K562 (cell line): ENCODE data around the gene RNU1-4. TPM values are rescaled to one million over a fixed set of nuclear protein-coding genes. Genes with fewer than 3 reads are reported as not detected.
"Not testable (repeated sequence)": the region's sequence is repeated elsewhere in the genome, so short reads cannot be mapped to it uniquely, and the experiment has no call there.

Experiments used
- ATAC-seq: fragments of 200-7000 bp; cut with Tn5 transposase; 3 replicates; pipeline ENCODE4 v1.9.1; 2020; ENCODE audit warnings: moderate library complexity
- BruUV-seq: library from RNA; stranded (reverse); fragments of 400-500 nt; replicated peaks from 2 replicates; lab custom pipeline; 2021; lab: Mats Ljungman, UMichigan
- CTCF ChIA-PET: fragments of 300-600 bp; formaldehyde crosslinking; extraction: SDS; loops from one replicate; lab custom pipeline; 2021; ENCODE audit warnings: low intra/inter-chr PET ratio; lab: Yijun Ruan, JAX
- POLR2A ChIA-PET: fragments of 300-600, 350-650 bp; sonication (Branson Sonifier 250); formaldehyde crosslinking; extraction: SDS; loops from one replicate; lab custom pipeline; 2021; ENCODE audit warnings: antibody characterized with exemption, inconsistent platforms; lab: Yijun Ruan, JAX
- DNase-seq, 4 experiments: peaks; one replicate each; pipeline versions ENCODE4 v3.0.0 to v3.0.0-alpha.2; 2011 to 2018; ENCODE audit warnings: low spot score in 3 of 4, mixed read lengths in 3 of 4; ENCODE audit errors: extremely low read depth in 1 of 4
- FAIRE-seq: peaks from 2 replicates; lab custom pipeline; 2011; peaks lifted over from hg19 to GRCh38; lab: Jason Lieb, UNC
- H2AFZ ChIP-seq: 2 replicates; pipeline ENCODE4 v1.6.0; 2011; ENCODE audit warnings: low read depth, low read length, control low read depth, inconsistent platforms
- H3K27ac ChIP-seq: fragments of 200-600 bp; 3 replicates; pipeline ENCODE4 v1.8.0; 2011; ENCODE audit warnings: low read depth, mild to moderate bottlenecking, control low read depth, inconsistent platforms, low read length, moderate library complexity, mixed read lengths; ENCODE audit errors: extremely low read depth
- H3K27me3 ChIP-seq, 2 experiments: fragments of 300-600 bp in 1 of 2; 2 replicates in 1 of 2; 3 replicates in 1 of 2; pipeline versions ENCODE4 v1.6.0 to v1.8.0; 2011; ENCODE audit warnings: inconsistent platforms in 2 of 2, low read length in 2 of 2, mild to moderate bottlenecking in 1 of 2, mixed read lengths in 1 of 2, moderate library complexity in 1 of 2; ENCODE audit not compliant: control insufficient read depth in 2 of 2, insufficient read depth in 2 of 2
- H3K36me3 ChIP-seq: fragments of 300-600 bp; 3 replicates; pipeline ENCODE4 v1.8.0; 2011; ENCODE audit warnings: mild to moderate bottlenecking, low read length, inconsistent platforms; ENCODE audit not compliant: control insufficient read depth, insufficient read depth
- H3K4me1 ChIP-seq, 2 experiments: fragments of 200-600 bp in 1 of 2; replicated peaks in 1 of 2; 2 replicates in 1 of 2; 3 replicates in 1 of 2; pipeline versions ENCODE4 v1.5.1 to v1.8.0; 2011; ENCODE audit warnings: inconsistent platforms in 2 of 2, low read length in 2 of 2, mild to moderate bottlenecking in 1 of 2, mixed read lengths in 1 of 2, moderate library complexity in 1 of 2; ENCODE audit not compliant: control insufficient read depth in 2 of 2, insufficient read depth in 2 of 2
- H3K4me2 ChIP-seq: 2 replicates; pipeline ENCODE4 v1.6.1; 2011; ENCODE audit warnings: low read length, control low read depth, inconsistent platforms, mixed read lengths; ENCODE audit not compliant: insufficient read depth
- H3K4me3 ChIP-seq: fragments of 200-600 bp; sonication (generic), shearing (Covaris generic); 2 replicates; pipeline ENCODE4 v1.5.1; 2016; ENCODE audit warnings: control low read depth, inconsistent platforms
- H3K79me2 ChIP-seq: fragments of 200-600 bp; 3 replicates; pipeline ENCODE4 v1.8.0; 2011; ENCODE audit warnings: low read length, inconsistent platforms; ENCODE audit not compliant: control insufficient read depth, insufficient read depth
- H3K9ac ChIP-seq, 2 experiments: 2 replicates each; pipeline versions ENCODE4 v1.6.0 to v1.6.1; 2011; ENCODE audit warnings: low read depth in 2 of 2, low read length in 2 of 2, control low read depth in 1 of 2, inconsistent platforms in 1 of 2, mild to moderate bottlenecking in 1 of 2, mixed read lengths in 1 of 2; ENCODE audit not compliant: insufficient read depth in 1 of 2
- H3K9me1 ChIP-seq: one replicate; pipeline ENCODE4 v1.6.0; 2011; ENCODE audit warnings: inconsistent platforms, mild to moderate bottlenecking, low read length, moderate library complexity; ENCODE audit not compliant: control insufficient read depth, insufficient read depth
- H3K9me3 ChIP-seq: replicated peaks from 2 replicates; pipeline ENCODE4 v1.5.1; 2011; ENCODE audit warnings: low read depth, low read length, inconsistent platforms; ENCODE audit not compliant: control insufficient read depth, insufficient read depth
- H4K20me1 ChIP-seq: replicated peaks from 2 replicates; pipeline ENCODE4 v1.6.1; 2011; ENCODE audit warnings: low read length, inconsistent platforms, mixed read lengths; ENCODE audit not compliant: control insufficient read depth, insufficient read depth
- WGBS: fragments of 100-300 bp; shearing (Covaris generic); methylation state at CpG from one replicate; pipeline ENCODE4 v1.1.6; 2016; ENCODE audit warnings: low coverage, mixed read lengths; ENCODE audit not compliant: insufficient coverage; ENCODE audit errors: missing lambda C conversion rate; 5-methylcytosine and 5-hydroxymethylcytosine counted together
- in situ Hi-C: fragments of 300-500 bp; cut with MboI; formaldehyde crosslinking; loops from 4 replicates; pipeline ENCODE4 v1.15.0; 2018; ENCODE audit warnings: inconsistent platforms, mixed read lengths
- intact Hi-C: fragments of 100-400 bp; cut with micrococcal nuclease; formaldehyde crosslinking; loops from 2 replicates; pipeline ENCODE4 v1.14.2; 2022
- polyA plus RNA-seq, 8 experiments: library from polyadenylated mRNA; depleted of rRNA in 4 of 8; stranded (reverse) in 5 of 8; unstranded in 3 of 8; fragments of >200 nt; fragmentation: Nextera tagmentation in 2 of 8; fragmentation: Illumina TruSeq in 1 of 8; extraction: Ambion mirVana in 2 of 8; extraction: Trizol in 1 of 8; gene quantifications; 2 replicates each; pipeline versions ENCODE4 v1.2.1 to v1.2.3, GENCODE V29; 2011 to 2014; ENCODE audit warnings: inconsistent platforms in 1 of 8, missing spikeins in 1 of 8
- total RNA-seq, 7 experiments: library from RNA; depleted of rRNA in 6 of 7; stranded (reverse); fragments of >200 nt in 6 of 7; fragmentation: Illumina TruSeq in 2 of 7; extraction: Trizol in 2 of 7; gene quantifications; 2 replicates each; pipeline versions ENCODE4 v1.2.1 to v1.2.3, GENCODE V29; 2011 to 2021; ENCODE audit warnings: low replicate concordance in 1 of 7

RNU1-4 gene
- total and polyA plus RNA-seq, 9 of the 15 experiments (the other 6 are each of a cell fraction or from before 2014, with no cell fraction given): under 0.01 to 32,823 (median 2,538) TPM; not detected in 4

DNA sequence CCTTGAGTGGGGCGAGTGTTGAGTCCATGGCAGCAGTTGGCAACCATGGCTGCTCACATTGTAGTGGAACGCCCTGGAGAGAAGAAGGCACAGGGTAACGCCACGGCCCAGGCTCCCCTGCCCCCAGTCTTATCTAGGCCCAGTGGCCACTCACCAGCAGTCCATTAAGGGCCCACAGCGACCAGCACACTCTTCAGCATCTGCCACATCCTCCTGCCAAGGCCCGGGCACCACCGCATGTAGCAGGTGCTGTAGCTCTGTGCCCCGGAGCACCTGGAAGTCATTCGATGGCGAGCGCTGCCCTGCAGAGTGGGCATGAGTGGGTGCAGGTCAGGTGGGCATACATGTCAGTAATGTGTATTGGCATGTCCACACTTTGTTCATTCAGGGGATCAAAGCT lies 20.5 kb downstream of the RNU1-4 start:
- intact Hi-C loops, H3K27ac ChIP-seq, H3K4me2 ChIP-seq, H3K9ac ChIP-seq, H3K36me3 ChIP-seq, H2AFZ ChIP-seq, FAIRE-seq, in situ Hi-C loops, H3K79me2 ChIP-seq, ATAC-seq, DNase-seq, H3K9me1 ChIP-seq, H4K20me1 ChIP-seq, H3K9me3 ChIP-seq, BruUV-seq, POLR2A ChIA-PET, H3K4me3 ChIP-seq, H3K4me1 ChIP-seq, CTCF ChIA-PET: not testable (repeated sequence)
- 28% methylated on average over 10 of the region's 11 CpGs for WGBS
- peaks cover 6 to 13% of the 10 kb centered on the region in 2 experiments for H3K27me3 ChIP-seq

DNA sequence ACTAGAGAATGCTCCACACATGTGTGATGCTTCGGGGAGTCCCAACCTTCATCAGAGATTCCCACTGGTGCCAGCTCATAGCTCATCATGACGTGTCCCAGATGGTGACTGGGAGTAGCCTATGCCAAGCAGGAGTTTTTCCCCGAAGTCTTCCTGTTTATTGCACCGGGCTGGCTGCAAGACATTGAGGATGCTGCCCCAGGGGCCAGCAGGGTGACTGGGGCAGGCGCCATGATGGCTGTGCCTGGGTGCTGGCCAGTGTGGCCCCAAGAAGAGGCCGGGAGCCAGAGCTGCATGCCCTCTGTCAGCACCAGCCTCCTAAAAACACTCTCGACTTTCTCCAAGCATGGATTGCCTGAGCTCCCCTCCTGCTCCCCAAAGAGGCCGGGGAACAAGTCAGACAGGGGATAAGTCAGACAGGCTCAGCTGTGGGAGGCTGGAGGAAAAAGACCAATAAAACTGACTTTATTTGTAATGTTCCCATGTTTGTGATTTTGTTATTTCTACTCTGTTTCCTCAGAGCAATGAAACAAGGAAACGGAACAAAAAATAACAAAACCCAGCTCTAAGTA lies 24.0 kb downstream of the RNU1-4 start:
- FAIRE-seq, H3K4me3 ChIP-seq, DNase-seq, H3K9me3 ChIP-seq, H3K9me1 ChIP-seq, BruUV-seq, H3K27ac ChIP-seq, H3K79me2 ChIP-seq, intact Hi-C loops, H3K36me3 ChIP-seq, H3K4me2 ChIP-seq, H3K4me1 ChIP-seq, CTCF ChIA-PET, H4K20me1 ChIP-seq, H3K9ac ChIP-seq, in situ Hi-C loops, ATAC-seq, H2AFZ ChIP-seq: not testable (repeated sequence)
- WGBS: 5% methylated on average over 9 of the region's 9 CpGs
- POLR2A ChIA-PET: interaction anchor here (0.6 kb wide), 1 partner anchor 197 kb away, joined by 4 read pairs; no protein-coding TSS in a partner anchor
- H3K27me3 ChIP-seq: peaks cover 11 to 25% of the 10 kb centered on the region in 2 experiments

DNA sequence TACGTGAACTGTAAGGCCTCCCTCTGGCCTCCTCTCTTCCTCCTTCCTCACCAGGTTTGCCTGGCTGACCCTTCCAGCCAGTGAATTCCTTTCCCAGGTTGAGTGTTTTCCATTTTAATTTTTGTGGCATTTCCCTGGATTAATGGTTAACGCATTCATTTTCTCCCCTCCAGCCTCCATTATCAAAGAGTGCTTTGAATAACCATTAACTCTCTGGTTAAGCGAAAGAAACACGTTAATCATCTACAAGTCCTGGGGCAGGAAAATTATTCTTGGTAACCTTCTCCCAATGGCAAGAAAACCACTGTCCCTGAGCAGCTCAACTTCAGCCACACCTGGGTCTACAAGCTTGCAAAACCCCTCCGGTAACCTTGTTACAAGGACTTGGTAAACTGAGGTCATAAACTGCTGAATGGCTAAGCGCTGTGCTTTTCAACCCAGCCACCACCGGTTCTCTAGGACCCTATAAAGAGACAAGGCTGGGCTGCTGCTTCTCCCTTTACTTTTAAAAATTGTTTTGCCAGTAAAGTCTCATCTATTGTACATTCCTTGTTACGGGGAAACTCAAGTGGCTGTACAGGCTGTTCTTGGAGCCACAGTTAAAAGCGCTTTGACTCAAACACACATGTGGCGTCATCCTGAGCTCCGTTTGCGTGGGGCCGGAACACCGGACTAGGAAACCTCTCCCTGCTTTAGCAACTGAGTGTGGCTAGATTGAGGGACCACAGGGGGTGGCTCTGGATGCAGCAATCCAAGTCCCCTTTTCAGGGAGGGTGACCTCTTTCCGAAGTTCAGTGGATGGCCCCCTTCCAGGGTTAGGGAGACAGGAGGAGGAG lies 24.7 kb downstream of the RNU1-4 start:
- not testable (repeated sequence) for FAIRE-seq

More for the DNA sequence above, 24.7 kb downstream of the RNU1-4 start:
- H3K9me1 ChIP-seq, DNase-seq, in situ Hi-C loops, H3K36me3 ChIP-seq, H3K4me3 ChIP-seq, CTCF ChIA-PET, BruUV-seq, H3K9me3 ChIP-seq, H3K4me1 ChIP-seq, H3K27ac ChIP-seq, H4K20me1 ChIP-seq, H3K4me2 ChIP-seq, intact Hi-C loops, H3K9ac ChIP-seq, H3K79me2 ChIP-seq, H2AFZ ChIP-seq: not testable (repeated sequence)
- ATAC-seq: peak; percentile 28
- POLR2A ChIA-PET: interaction anchor here (0.6 kb wide), 1 partner anchor 197 kb away, joined by 4 read pairs; no protein-coding TSS in a partner anchor
- H3K27me3 ChIP-seq: peaks cover 12 to 27% of the 10 kb centered on the region in 2 experiments
- WGBS: 17% methylated on average over 13 of the region's 15 CpGs
